Upper lobe of left lung (tissue), 4 donors: ENCODE results near the gene EPC1.

ENCODE experiments used
- CTCF ChIP-seq, 6 experiments: fragments of 450-650 bp in 4 of 6; fragments of 200-600 bp in 2 of 6; sonication (generic) in 2 of 6; IDR thresholded peaks; one replicate each; pipeline ENCODE4 v1.5.1; 2016 to 2019; ENCODE audit warnings: antibody characterized with exemption in 6 of 6
- EP300 ChIP-seq, 4 donors: sonication (generic); formaldehyde crosslinking; IDR thresholded peaks; one replicate each; pipeline ENCODE4 v1.5.1; 2017; ENCODE audit warnings: antibody characterized with exemption in 4 of 4, control low read depth in 2 of 4
- POLR2A ChIP-seq, 4 donors: fragments of 450-650 bp; IDR thresholded peaks; one replicate each; pipeline ENCODE4 v1.5.1; 2016 to 2017; ENCODE audit warnings: antibody characterized with exemption in 4 of 4, mild to moderate bottlenecking in 2 of 4

- TF ChIP-seq POLR2A (IDR thresholded peaks at IDR 0.05) (no peak), EP300 (IDR thresholded peaks at IDR 0.05) (no peak), CTCF (IDR thresholded peaks at IDR 0.05) (no peak)
Observed at GRCh38 chr10:32357056-32357735, 10.2 kb upstream of the EPC1 start.
